ENCODE results near the gene OBP2B.
"Not testable (repeated sequence)": the region's sequence is repeated elsewhere in the genome, so short reads cannot be mapped to it uniquely, and the experiment has no call there.

Gene OBP2B

GRCh38 chr9:133208880-133209300 is at the start of gene OBP2B:
Gene OBP2B, minus strand, starts transcription at chr9:133209250. Its CDS starts 51 bp downstream, at chr9:133209199.
- not testable (repeated sequence) for DNase-seq

GRCh38 chr9:133258061-133259015 is 49.3 kb upstream of the OBP2B start:
- no peak for DNase-seq

- DNase-seq = no peak
Measured at GRCh38 chr9:133257465-133257956, 48.5 kb upstream of the OBP2B start.

- DNase-seq = no peak
Measured at GRCh38 chr9:133256686-133257091, 47.6 kb upstream of the OBP2B start.

- no peak for DNase-seq
Measured at GRCh38 chr9:133256136-133256461, 47.0 kb upstream of the OBP2B start.

GRCh38 chr9:133255371-133256135 is 46.5 kb upstream of the OBP2B start:
- no peak for DNase-seq

- DNase-seq = no peak
Measured at GRCh38 chr9:133254471-133254870, 45.4 kb upstream of the OBP2B start.

GRCh38 chr9:133253268-133253667 is 44.2 kb upstream of the OBP2B start:
- DNase-seq = no peak

GRCh38 chr9:133252301-133253020 is 43.4 kb upstream of the OBP2B start:
- no peak for DNase-seq

GRCh38 chr9:133251773-133252172 is 42.7 kb upstream of the OBP2B start:
- no peak for DNase-seq

- DNase-seq = not testable (repeated sequence)
Measured at GRCh38 chr9:133251221-133251620, 42.2 kb upstream of the OBP2B start.

- no peak for DNase-seq
Measured at GRCh38 chr9:133250741-133251170, 41.7 kb upstream of the OBP2B start.

- no peak for DNase-seq
Measured at GRCh38 chr9:133249337-133249736, 40.3 kb upstream of the OBP2B start.

GRCh38 chr9:133248726-133249295 is 39.8 kb upstream of the OBP2B start:
- no peak for DNase-seq

- DNase-seq = no peak
Measured at GRCh38 chr9:133247632-133248031, 38.6 kb upstream of the OBP2B start.

GRCh38 chr9:133246991-133247390 is 37.9 kb upstream of the OBP2B start:
- no peak for DNase-seq

- no peak for DNase-seq
Measured at GRCh38 chr9:133246562-133246961, 37.5 kb upstream of the OBP2B start.

- DNase-seq = no peak
Measured at GRCh38 chr9:133242991-133243390, 33.9 kb upstream of the OBP2B start.

GRCh38 chr9:133242241-133242640 is 33.2 kb upstream of the OBP2B start:
- no peak for DNase-seq

- no peak for DNase-seq
Measured at GRCh38 chr9:133239533-133240090, 30.6 kb upstream of the OBP2B start.

- no peak for DNase-seq
Measured at GRCh38 chr9:133238851-133239532, 29.9 kb upstream of the OBP2B start.

Measured in NCI-H2107 (cell line).